ENCODE measurements around the gene CCL2.

Gene CCL2

GRCh38 chr17:34255841-34256240, 756 bp downstream of the CCL2 start:
- peak overlapping the region; percentile 41 for H3K4me3 ChIP-seq (replicated peaks; ENCODE audit: insufficient read depth, low read length)
- TF ChIP-seq SPI1 (IDR thresholded peaks at IDR 0.05; ENCODE audit: borderline replicate concordance, low read depth) (no peak), CTCF (IDR thresholded peaks at IDR 0.05; ENCODE audit: insufficient read depth, low read length) (no peak), GABPA (IDR thresholded peaks at IDR 0.05; ENCODE audit: low read depth) (no peak), POLR2AphosphoS5 (IDR thresholded peaks at IDR 0.05; ENCODE audit: low read depth) (no peak), REST (IDR thresholded peaks at IDR 0.05; ENCODE audit: insufficient replicate concordance, low read depth) (no peak)

GRCh38 chr17:34257299-34257985, 2.4 kb downstream of the CCL2 start:
- DNase-seq (ENCODE audit: low read depth in 1 of 2, low spot score in 1 of 2), result no peak
- TF ChIP-seq POLR2AphosphoS5 (IDR thresholded peaks at IDR 0.05; ENCODE audit: low read depth) (peak; percentile 28; the same call in 1 of the 2 replicates), GABPA (IDR thresholded peaks at IDR 0.05; ENCODE audit: low read depth) (no peak)
- no peak overlapping the region for H3K27ac ChIP-seq (replicated peaks)
- no peaks in the 10 kb centered on the region for H3K27me3 ChIP-seq (ENCODE audit: insufficient read depth, poor library complexity, severe bottlenecking)
- H3K4me3 ChIP-seq (replicated peaks; ENCODE audit: insufficient read depth, low read length), result no peak overlapping the region

More at GRCh38 chr17:34255841-34256240, 756 bp downstream of the CCL2 start:
- no peak for DNase-seq (ENCODE audit: low read depth in 1 of 2, low spot score in 1 of 2)
- Histone ChIP-seq H3K27ac (replicated peaks) (no peak overlapping the region; the same call in 1 of the 2 replicates), H3K27me3 (ENCODE audit: insufficient read depth, poor library complexity, severe bottlenecking) (no peaks in the 10 kb centered on the region)

GRCh38 chr17:34257986-34258326, 2.9 kb downstream of the CCL2 start:
- Histone ChIP-seq H3K27ac (replicated peaks) (no peak overlapping the region), H3K4me3 (replicated peaks; ENCODE audit: insufficient read depth, low read length) (no peak overlapping the region), H3K27me3 (ENCODE audit: insufficient read depth, poor library complexity, severe bottlenecking) (no peaks in the 10 kb centered on the region)
- no peak for DNase-seq (ENCODE audit: low read depth in 1 of 2, low spot score in 1 of 2)
- TF ChIP-seq REST (IDR thresholded peaks at IDR 0.05; ENCODE audit: insufficient replicate concordance, low read depth), result no peak
- no peak for TF ChIP-seq SPI1 (IDR thresholded peaks at IDR 0.05; ENCODE audit: borderline replicate concordance, low read depth)
- TF ChIP-seq POLR2AphosphoS5 (IDR thresholded peaks at IDR 0.05; ENCODE audit: low read depth), result no peak
- TF ChIP-seq GABPA (IDR thresholded peaks at IDR 0.05; ENCODE audit: low read depth), result no peak
- no peak for TF ChIP-seq CTCF (IDR thresholded peaks at IDR 0.05; ENCODE audit: insufficient read depth, low read length)

- no peaks in the 10 kb centered on the region for H3K27me3 ChIP-seq (ENCODE audit: insufficient read depth, poor library complexity, severe bottlenecking)
- TF ChIP-seq REST (IDR thresholded peaks at IDR 0.05; ENCODE audit: insufficient replicate concordance, low read depth) (no peak), CTCF (IDR thresholded peaks at IDR 0.05; ENCODE audit: insufficient read depth, low read length) (no peak), GABPA (IDR thresholded peaks at IDR 0.05; ENCODE audit: low read depth) (no peak), POLR2AphosphoS5 (IDR thresholded peaks at IDR 0.05; ENCODE audit: low read depth) (no peak)
- DNase-seq (ENCODE audit: low read depth in 1 of 2, low spot score in 1 of 2), result no peak
- no peak overlapping the region for H3K27ac ChIP-seq (replicated peaks)
- no peak overlapping the region for H3K4me3 ChIP-seq (replicated peaks; ENCODE audit: insufficient read depth, low read length)
Measured at GRCh38 chr17:34259146-34259545, 4.1 kb downstream of the CCL2 start.
